ENCODE results near the gene TENT5C.

Gene TENT5C

DNA sequence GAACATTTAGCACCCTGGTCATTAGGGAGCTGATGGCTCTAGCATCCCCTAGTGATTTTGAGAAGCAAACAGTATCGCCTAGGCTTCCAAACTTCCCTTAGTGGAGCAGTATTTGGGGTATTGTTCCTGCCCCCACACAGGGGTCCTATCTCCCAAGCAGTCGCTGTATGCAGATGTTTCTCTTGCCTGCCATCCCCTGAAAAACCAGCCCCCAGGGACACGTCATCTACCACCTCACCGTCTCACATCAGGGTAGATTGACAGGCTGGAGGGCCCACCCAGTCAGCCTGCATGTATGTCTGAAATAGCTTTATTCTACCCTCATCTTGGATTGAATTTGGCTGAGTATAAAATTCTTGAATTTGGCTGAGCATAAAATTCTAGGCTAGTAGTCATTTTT lies 33.9 kb downstream of the TENT5C start:
- TF ChIP-seq JUND (IDR thresholded peaks at IDR 0.05; ENCODE audit: low read depth) = no peak
- in situ Hi-C loops (cut with HindIII; ENCODE audit: low pct_unique_long_range_greater_than_20kb, low sequenced_read_pairs) = no loop called here
- no peak for DNase-seq (ENCODE audit: low read depth in 1 of 2, low spot score in 1 of 2)

DNA sequence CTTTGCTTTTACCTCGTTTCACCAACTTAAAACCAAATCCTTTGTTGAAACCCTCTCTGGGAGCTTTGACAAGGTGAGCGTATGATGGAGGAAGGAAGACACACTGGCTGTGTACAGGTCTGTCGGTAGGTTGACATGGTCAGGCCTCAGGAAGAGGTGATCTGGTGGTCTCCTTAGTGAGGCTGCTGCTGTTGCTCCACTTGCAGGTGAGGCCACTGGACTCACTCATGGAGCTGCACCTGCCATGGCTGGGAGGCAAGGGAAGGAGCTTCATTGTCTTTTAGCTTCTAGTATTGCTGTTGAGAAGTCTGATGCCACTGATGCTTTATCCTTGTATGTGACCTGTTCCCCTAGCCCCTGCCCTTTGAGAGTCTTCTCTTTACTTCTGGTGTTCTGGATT lies 35.7 kb downstream of the TENT5C start:
- TF ChIP-seq JUND (IDR thresholded peaks at IDR 0.05; ENCODE audit: low read depth) = no peak
- in situ Hi-C loops (cut with HindIII; ENCODE audit: low pct_unique_long_range_greater_than_20kb, low sequenced_read_pairs) = no loop called here

DNA sequence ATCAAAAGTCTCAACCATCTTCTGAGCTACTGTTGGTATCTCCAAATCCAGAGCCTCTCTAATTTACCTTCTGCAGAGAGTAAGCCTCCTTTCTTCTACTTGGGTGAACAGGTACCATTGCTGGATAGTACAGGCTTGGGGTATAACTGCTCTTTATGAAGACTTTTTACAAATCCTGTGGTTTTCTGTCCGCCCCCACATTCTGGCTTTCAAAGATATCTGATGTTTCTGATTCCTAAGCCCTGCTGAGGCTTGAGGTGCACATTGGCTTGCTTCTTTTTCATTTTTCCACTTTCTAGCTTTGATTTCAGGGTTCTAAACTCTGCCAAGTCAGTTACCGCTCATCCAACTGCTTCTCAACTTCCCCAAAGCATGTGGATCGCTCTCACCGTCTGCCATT lies 37.1 kb downstream of the TENT5C start:
- no peak for TF ChIP-seq JUND (IDR thresholded peaks at IDR 0.05; ENCODE audit: low read depth)
- in situ Hi-C loops (cut with HindIII; ENCODE audit: low pct_unique_long_range_greater_than_20kb, low sequenced_read_pairs) = no loop called here

More for the DNA sequence above, 35.7 kb downstream of the TENT5C start:
- no peak for DNase-seq (ENCODE audit: low read depth in 1 of 2, low spot score in 1 of 2)

DNA sequence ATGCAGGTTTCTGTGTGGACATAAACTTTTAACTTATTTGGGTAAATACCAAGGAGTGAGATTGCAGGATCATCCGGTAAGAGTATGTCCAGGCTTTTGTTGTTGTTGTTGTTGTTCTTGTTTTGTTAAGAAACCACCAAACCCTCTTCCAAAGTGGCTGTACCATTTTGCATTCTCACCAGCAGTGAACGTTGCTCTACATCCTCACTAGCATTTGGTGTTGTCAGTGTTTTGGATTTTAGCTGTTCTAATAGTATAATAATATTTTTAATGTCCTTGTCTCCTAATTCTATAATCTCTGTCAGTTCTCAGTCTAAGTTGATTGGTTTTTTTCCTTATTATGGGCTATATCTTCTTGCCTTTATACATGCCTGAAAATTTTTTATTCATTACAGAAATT lies 37.8 kb downstream of the TENT5C start:
- in situ Hi-C loops (cut with HindIII; ENCODE audit: low pct_unique_long_range_greater_than_20kb, low sequenced_read_pairs) = no loop called here
- TF ChIP-seq JUND (IDR thresholded peaks at IDR 0.05; ENCODE audit: low read depth) = no peak
- no peak for DNase-seq (ENCODE audit: low read depth in 1 of 2, low spot score in 1 of 2)

More for the DNA sequence above, 37.1 kb downstream of the TENT5C start:
- DNase-seq (ENCODE audit: low read depth in 1 of 2, low spot score in 1 of 2) = no peak

DNA sequence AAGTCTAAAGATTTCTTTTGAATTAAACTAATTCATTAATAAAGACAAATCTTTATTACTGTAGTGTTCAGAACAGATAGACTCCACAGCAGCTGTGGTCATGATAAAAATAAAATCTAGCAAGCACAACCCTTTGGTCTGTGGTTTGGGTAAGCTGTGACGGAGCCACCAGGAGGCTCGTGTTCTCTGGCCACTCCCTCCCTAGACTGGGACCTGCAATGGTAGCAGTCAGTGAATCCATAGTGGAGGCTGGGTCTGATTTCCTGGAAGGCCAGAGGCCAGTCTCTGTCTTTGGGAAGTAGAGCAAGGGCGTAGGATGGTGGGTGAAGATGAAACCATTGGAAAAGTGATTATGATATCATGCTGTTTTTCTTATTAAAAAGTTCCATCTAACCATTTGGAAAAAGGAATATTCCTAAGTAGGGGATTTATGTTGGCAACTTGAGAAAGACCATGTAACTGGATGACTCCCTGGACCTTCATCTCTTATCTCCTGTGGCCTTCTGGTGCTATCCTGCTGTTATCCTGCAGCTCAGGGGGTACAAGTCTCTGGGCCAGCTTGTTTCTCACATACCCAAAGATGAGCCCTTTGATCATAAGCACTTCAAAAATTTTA lies 39.0 kb downstream of the TENT5C start:
- DNase-seq (ENCODE audit: low read depth in 1 of 2, low spot score in 1 of 2) = no peak
- TF ChIP-seq JUND (IDR thresholded peaks at IDR 0.05; ENCODE audit: low read depth) = no peak
- in situ Hi-C loops (cut with HindIII; ENCODE audit: low pct_unique_long_range_greater_than_20kb, low sequenced_read_pairs) = no loop called here

DNA sequence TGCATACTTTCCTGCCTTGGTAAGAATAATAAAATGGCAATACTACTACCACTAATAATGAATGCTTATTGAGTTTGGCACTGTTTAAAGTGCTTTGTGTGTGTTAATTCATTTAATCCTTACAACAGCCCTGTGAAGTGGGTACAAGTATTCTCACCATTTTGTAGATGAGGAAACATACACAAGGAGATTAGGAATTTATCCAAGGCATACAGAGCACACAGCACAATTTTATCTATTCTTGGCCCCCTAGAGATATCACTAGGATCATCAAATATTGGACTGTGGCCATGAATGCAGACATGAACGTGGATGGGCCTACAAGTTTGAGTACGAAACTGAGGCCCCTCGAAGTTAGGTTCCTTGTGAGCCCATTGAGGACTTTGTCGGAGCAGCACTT lies 39.5 kb downstream of the TENT5C start:
- no peak for TF ChIP-seq JUND (IDR thresholded peaks at IDR 0.05; ENCODE audit: low read depth)
- DNase-seq (ENCODE audit: low read depth in 1 of 2, low spot score in 1 of 2) = no peak
- in situ Hi-C loops (cut with HindIII; ENCODE audit: low pct_unique_long_range_greater_than_20kb, low sequenced_read_pairs) = no loop called here

DNA sequence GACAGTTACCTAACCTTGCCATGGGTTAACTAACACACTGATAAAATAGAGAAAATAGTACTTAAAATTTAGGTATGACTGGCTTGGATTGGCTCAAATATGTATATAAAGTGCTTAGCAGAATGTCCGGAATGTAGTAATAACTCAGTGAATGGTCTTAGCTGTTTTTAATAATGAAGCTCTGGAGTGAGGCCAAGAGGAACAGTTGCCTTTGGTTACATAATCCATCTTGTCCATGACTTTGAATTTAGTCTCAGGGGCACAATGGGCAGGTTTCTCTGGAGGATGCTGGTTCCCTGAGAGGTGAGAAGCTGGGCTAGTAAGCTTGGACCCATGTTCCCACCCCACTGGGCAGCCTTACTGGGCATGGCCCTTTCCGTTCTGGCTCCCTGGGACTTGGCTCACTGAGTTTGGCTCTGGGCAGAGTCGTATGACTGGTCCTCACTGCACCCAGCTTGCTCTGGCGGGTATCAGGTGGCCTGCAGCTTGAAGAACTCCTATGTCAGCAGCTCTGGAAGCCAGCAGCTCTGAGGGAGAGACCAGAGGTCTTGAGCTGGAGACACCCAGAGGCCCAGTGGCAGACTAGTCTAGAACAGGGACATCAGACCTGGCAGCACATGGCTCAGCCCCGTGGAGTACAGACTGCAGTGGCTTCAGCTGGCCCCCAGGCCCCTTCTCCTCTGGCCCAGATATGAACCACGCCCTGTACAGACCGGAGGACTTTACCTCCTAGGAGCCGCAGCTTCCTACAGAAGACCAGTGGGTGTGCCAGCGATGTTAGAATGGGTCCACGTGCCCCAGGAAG lies 40.4 kb downstream of the TENT5C start:
- no peak for DNase-seq (ENCODE audit: low read depth in 1 of 2, low spot score in 1 of 2)
- no peak for TF ChIP-seq JUND (IDR thresholded peaks at IDR 0.05; ENCODE audit: low read depth)
- in situ Hi-C loops (cut with HindIII; ENCODE audit: low pct_unique_long_range_greater_than_20kb, low sequenced_read_pairs) = no loop called here

DNA sequence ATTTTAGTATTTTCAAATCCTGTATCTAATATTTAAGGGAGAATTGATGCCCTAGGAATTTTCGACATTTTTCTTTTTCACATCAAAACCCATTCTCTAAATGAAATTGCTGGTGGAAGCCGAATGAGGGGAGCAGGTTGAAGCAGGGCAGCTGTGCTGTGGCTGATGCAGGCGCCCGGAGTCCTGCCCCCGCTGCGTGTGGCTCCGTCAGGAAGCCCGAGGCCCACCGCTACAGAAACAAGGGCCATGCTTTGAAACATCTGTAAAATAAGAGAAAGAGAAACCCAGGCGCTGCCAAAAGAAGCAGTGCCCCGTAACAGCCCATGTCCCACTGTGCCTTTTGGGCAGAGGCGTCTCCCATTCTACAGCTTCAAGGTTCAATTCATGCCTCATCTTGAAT lies 41.1 kb downstream of the TENT5C start:
- in situ Hi-C loops (cut with HindIII; ENCODE audit: low pct_unique_long_range_greater_than_20kb, low sequenced_read_pairs) = no loop called here
- no peak for TF ChIP-seq JUND (IDR thresholded peaks at IDR 0.05; ENCODE audit: low read depth)
- no peak for DNase-seq (ENCODE audit: low read depth in 1 of 2, low spot score in 1 of 2)

DNA sequence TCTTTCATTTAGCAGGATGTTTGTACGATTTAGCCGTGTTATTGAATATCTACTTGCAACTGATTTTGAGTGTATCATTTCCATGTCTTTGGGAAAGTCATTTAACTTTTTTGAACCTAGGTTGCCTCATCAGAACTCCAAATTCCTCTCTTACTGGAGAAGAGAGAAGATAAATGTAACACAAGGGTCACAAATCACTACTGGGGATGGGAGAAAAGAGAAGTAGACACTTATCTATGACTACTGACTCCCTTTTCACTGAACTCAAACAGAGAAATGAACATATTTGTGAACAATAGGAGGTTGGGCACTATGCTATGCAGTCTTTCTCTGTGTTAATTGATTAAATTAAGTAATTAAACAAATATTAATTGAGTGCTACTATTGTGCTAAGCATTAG lies 42.2 kb downstream of the TENT5C start:
- TF ChIP-seq JUND (IDR thresholded peaks at IDR 0.05; ENCODE audit: low read depth) = no peak
- in situ Hi-C loops (cut with HindIII; ENCODE audit: low pct_unique_long_range_greater_than_20kb, low sequenced_read_pairs) = no loop called here
- DNase-seq (ENCODE audit: low read depth in 1 of 2, low spot score in 1 of 2) = no peak

DNA sequence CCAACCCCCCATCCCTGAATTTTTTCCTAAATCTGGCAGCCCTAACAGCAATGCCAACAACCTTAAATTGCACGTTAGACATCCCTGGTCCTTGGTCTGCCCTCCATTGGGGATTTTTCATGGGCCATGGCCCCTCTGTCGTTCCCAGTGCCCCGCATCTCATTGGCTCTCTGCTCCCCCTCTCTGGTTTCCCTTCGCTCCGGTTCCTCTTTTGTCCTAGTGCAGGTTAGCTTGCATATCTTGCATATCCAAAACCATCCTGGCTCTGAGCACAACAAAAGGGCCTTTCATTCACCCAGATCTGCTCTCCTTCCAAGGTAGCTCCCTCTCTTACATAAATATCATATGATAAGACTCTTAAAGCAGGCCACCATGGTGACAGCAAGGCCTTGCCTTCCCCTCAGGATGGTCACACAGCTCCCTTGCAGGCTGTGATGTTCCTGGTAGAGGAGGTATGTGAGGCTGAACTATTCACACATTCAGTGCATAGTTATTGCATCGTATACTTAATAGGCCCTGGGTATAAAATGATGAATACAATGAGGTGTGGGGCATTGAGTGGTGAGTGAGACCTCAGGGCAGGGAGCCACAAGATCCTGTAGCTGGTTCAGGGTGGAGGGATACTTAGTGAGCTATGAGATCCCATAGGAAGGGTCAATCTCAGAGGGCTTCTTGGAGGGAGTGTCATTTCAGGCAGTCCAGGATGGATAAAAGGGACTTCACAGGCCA lies 45.2 kb downstream of the TENT5C start:
- DNase-seq (ENCODE audit: low read depth in 1 of 2, low spot score in 1 of 2) = no peak
- TF ChIP-seq JUND (IDR thresholded peaks at IDR 0.05; ENCODE audit: low read depth) = no peak
- in situ Hi-C loops (cut with HindIII; ENCODE audit: low pct_unique_long_range_greater_than_20kb, low sequenced_read_pairs) = no loop called here

DNA sequence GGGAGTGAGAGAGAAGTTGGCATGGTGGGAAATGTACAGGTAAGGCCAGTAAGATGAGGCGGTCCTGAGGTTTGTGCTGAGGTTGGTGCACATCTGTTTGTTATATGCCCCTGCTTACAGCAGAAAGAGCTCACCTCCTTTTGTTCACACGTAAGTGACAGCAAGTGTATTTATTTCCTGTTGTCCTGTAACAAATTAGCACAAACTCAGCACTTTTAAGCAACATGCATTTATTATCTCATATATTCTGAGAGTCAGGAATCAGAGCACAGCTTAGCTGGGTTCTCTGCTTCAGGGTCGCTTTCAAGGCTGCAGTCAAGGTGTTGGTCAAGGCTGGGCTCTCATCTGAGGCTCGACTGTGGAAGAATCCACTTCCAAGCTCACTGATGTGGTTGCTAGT lies 45.8 kb downstream of the TENT5C start:
- DNase-seq (ENCODE audit: low read depth in 1 of 2, low spot score in 1 of 2) = no peak
- in situ Hi-C loops (cut with HindIII; ENCODE audit: low pct_unique_long_range_greater_than_20kb, low sequenced_read_pairs) = no loop called here
- TF ChIP-seq JUND (IDR thresholded peaks at IDR 0.05; ENCODE audit: low read depth) = no peak

DNA sequence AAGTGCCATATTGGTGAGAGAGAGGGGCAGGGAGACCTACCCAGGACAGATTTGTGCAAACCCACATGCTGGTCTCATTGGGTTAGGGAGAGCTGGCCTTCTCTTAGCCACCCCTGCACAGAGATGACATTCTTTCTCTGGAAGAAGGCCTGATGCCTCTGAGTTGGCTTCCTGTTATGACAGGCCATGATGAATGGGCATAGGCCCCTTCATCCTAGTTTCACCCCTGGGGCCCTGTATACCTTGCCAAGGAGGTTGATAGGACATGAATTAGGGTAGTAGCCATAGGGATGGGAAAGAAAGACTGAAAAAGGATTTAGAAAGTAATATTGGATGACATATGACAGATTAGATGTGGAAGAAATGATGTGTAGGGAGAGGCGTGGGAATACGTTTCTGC lies 46.6 kb downstream of the TENT5C start:
- no peak for DNase-seq (ENCODE audit: low read depth in 1 of 2, low spot score in 1 of 2)
- in situ Hi-C loops (cut with HindIII; ENCODE audit: low pct_unique_long_range_greater_than_20kb, low sequenced_read_pairs) = no loop called here
- no peak for TF ChIP-seq JUND (IDR thresholded peaks at IDR 0.05; ENCODE audit: low read depth)

DNA sequence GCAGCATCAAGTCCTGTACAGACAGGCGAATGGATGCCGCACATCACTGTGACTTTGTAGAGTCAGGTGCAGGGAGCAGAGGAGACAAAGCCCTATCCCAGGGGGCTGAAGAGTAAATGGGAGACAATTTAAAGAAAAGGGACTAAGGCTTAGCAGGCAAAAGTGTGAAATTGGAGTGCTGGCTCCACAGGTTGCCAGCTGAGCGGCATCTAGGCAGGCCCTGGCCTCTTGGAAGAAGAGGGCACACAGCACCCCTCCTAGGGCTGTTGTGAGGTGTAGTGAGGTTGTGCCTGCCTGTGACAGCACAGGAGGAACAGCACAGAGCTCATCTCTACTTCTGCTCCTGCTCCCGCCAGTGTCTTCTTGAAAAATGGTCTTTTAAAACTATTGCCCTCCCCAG lies 47.3 kb downstream of the TENT5C start:
- no peak for DNase-seq (ENCODE audit: low read depth in 1 of 2, low spot score in 1 of 2)
- TF ChIP-seq JUND (IDR thresholded peaks at IDR 0.05; ENCODE audit: low read depth) = no peak
- in situ Hi-C loops (cut with HindIII; ENCODE audit: low pct_unique_long_range_greater_than_20kb, low sequenced_read_pairs) = no loop called here

Measured in T47D (cell line).